Adrenal gland (tissue), 5 donors: ENCODE results near the gene DOCK4.

ENCODE experiments used
- CTCF ChIP-seq, 6 experiments: fragments of 450-650 bp in 4 of 6; fragments of 200-600 bp in 2 of 6; sonication (generic) in 1 of 6; IDR thresholded peaks; 1 replicate in 5 of 6; 2 replicates in 1 of 6; pipeline versions ENCODE4 v1.5.1 to v1.8.0; 2016 to 2021; ENCODE audit warnings: antibody characterized with exemption in 6 of 6, mild to moderate bottlenecking in 2 of 6, moderate library complexity in 1 of 6
- POLR2A ChIP-seq, 2 donors: fragments of 450-650 bp; IDR thresholded peaks; one replicate each; pipeline ENCODE4 v1.6.1; 2017; ENCODE audit warnings: antibody characterized with exemption in 2 of 2, mild to moderate bottlenecking in 2 of 2, moderate library complexity in 1 of 2
- donor health status: DM: no; HTN: no; CAD: no.

GRCh38 chr7:112012242-112012641, 194.0 kb downstream of the DOCK4 start:
- TF ChIP-seq CTCF (IDR thresholded peaks at IDR 0.05) (no peak), POLR2A (IDR thresholded peaks at IDR 0.05) (no peak)
